Right cardiac atrium (tissue), 5 donors: ENCODE results near the gene HSP90AB1. TPM values are rescaled to one million over a fixed set of nuclear protein-coding genes. Genes with fewer than 3 reads are reported as not detected.

Experiments
- ATAC-seq, 2 donors: fragments of 200-7000 bp; cut with Tn5 transposase; one replicate each; pipeline versions ENCODE4 v1.8.0 to v1.9.1; 2020; ENCODE audit warnings: moderate library complexity in 2 of 2, mild to moderate bottlenecking in 1 of 2
- DNase-seq, 3 donors: peaks; one replicate each; pipeline ENCODE4 v3.0.0-alpha.2; 2020
- H3K27ac ChIP-seq: one replicate; pipeline ENCODE4 v1.5.1; 2013; ENCODE audit warnings: mild to moderate bottlenecking, low read length, control low read depth, moderate library complexity
- H3K27me3 ChIP-seq: one replicate; pipeline ENCODE4 v1.6.1; 2013; ENCODE audit not compliant: control insufficient read depth, insufficient read depth
- H3K4me1 ChIP-seq: one replicate; pipeline ENCODE4 v1.6.1; 2013; ENCODE audit warnings: low read length; ENCODE audit not compliant: control insufficient read depth, insufficient read depth
- H3K4me3 ChIP-seq: one replicate; pipeline ENCODE4 v1.5.1; 2013; ENCODE audit warnings: low read length, control low read depth
- H3K9me3 ChIP-seq: one replicate; pipeline ENCODE4 v1.6.1; 2013; ENCODE audit warnings: low read length; ENCODE audit not compliant: control insufficient read depth
- WGBS: extraction: QIAGEN DNeasy Blood & Tissue Kit; methylation state at CpG from one replicate; pipeline ENCODE4 v1.1.7; 2013; 5-methylcytosine and 5-hydroxymethylcytosine counted together
- intact Hi-C, 4 donors: fragments of 100-400 bp; cut with DNase I; formaldehyde crosslinking; loops; one replicate each; pipeline versions ENCODE4 v1.11.0 to v1.14.0; 2022 to 2023
- polyA plus RNA-seq: library from polyadenylated mRNA; stranded (reverse); fragments of 200-250 nt; gene quantifications from one replicate; pipeline ENCODE4 v1.2.3, GENCODE V29; 2013
- total RNA-seq, 4 donors: library from RNA; stranded (reverse); fragmentation: NEBNext Ultra II Directional; extraction: Animal tissue kit (Norgen Biotek cat#: 25700); gene quantifications; one replicate each; pipeline ENCODE4 v1.2.1, GENCODE V29; 2021
- donor health status: healthy with polysubstance abuse.
- donor health status: DM: no; HTN: yes; CAD: no.
- donor health status: DM: no; HTN: no; CAD: no.
- donor health status: DM: no; HTN: yes; CAD: no; lungs with severe emphysema.
- donor health status: DM: yes; HTN: yes; CAD: no.

Gene HSP90AB1
- total and polyA plus RNA-seq, 5 donors = 586 to 993 (median 869) TPM

GRCh38 chr6:44265007-44265721 is 18.3 kb downstream of the HSP90AB1 start, which contains the start of gene NFKBIE:
Gene NFKBIE (minus strand): TSS chr6:44265551. CDS start chr6:44265346, 205 bp downstream.
- H3K4me1 ChIP-seq = peaks cover 14% of the 10 kb centered on the region
- no peaks in the 10 kb centered on the region for H3K9me3 ChIP-seq
- peak within 1 kb of the TSS; percentile 52 for H3K4me3 ChIP-seq
- ATAC-seq = peak; percentile 93 to 95
- intact Hi-C loops = loop anchor here in 1 of 4 donors (5.0 kb wide), 1 partner anchor 72 kb away; no protein-coding TSS in a partner anchor
- WGBS = under 1% methylated on average over 71 of the region's 72 CpGs
- H3K27me3 ChIP-seq = no peaks in the 10 kb centered on the region
- peak within 1 kb of the TSS; percentile 10 for H3K27ac ChIP-seq
- peak; percentile 97 to 99 (median 99) for DNase-seq

DNA sequence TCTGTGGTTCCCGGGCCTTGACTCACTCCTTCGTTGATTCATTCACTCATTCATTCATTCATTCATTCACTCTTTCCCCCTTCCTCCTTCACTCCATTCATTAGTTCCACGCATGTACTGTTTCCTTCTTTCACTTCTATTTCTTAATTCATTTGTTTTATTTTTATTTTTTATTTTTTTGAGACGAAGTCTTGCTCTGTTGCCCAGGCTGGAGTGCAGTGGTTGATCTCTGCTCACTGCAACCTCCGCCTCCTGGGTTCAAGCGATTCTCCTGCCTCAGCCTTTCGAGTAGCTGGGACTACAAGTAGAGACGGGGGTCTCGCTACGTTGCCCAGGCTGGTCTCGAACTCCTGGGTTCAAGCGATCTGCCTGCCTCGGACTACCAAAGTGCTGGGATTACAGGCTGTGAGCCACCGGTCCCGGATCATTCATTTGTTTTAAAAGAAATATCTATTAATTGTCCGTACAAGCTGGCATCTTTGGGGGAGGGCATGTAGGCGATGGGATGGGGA is 18.9 kb downstream of the HSP90AB1 start:
- Histone ChIP-seq H3K4me1 (peaks cover 14% of the 10 kb centered on the region), H3K27ac (no peak overlapping the region), H3K4me3 (peak overlapping the region; percentile 52), H3K27me3 (no peaks in the 10 kb centered on the region), H3K9me3 (no peaks in the 10 kb centered on the region)
- WGBS = 68% methylated on average over 17 of the region's 17 CpGs
- DNase-seq = no peak
- no peak for ATAC-seq
- intact Hi-C loops = loop anchor here in 1 of 4 donors (5.0 kb wide), 1 partner anchor 72 kb away; no protein-coding TSS in a partner anchor

DNA sequence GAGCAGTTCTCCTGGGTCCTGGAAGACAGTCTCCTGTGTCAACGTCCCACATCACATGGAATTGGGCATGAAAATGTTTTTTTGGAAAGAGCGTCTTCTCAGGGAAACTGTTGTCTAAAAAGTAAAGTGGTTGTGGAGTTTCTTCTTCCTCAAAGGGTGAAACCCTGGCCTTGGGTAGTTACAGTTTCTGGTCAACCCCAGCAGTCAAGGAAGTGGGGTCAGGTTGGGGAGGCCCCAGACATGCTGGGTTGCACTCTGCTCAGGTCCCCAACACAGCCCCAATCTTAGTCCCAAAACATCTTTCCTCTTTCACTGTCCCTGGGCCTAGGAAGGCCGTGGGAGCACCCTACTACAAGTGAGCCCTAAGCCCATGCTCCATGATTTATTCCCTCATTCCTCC is 19.4 kb downstream of the HSP90AB1 start:
- H3K27me3 ChIP-seq = no peaks in the 10 kb centered on the region
- DNase-seq (no peak), ATAC-seq (no peak)
- 69% methylated on average over 3 of the region's 3 CpGs for WGBS
- no peaks in the 10 kb centered on the region for H3K9me3 ChIP-seq
- H3K4me1 ChIP-seq = peaks cover 14% of the 10 kb centered on the region
- H3K27ac ChIP-seq = no peak overlapping the region
- intact Hi-C loops = loop anchor here in 1 of 4 donors (5.0 kb wide), 1 partner anchor 71 kb away; no protein-coding TSS in a partner anchor
- no peak overlapping the region for H3K4me3 ChIP-seq

DNA sequence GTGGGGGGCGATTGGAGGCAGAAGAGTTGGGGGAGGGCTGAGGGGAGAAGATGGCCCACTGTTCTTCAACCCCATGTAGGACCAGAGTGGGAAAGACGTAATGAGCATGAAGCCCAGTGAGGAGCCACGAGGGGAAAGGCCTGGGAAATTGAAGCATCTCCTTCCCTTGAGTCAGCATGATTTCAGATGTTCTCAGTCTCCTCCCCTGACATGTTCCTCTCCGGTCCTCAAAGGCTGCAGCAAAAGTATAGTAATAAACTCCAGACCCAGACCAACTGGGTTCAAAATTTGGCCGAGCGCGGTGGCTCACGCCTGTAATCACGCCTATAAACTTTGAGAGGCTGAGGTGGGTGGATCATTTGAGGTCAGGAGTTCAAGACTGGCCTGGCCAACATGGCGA is 20.4 kb downstream of the HSP90AB1 start:
- 67% methylated on average over 10 of the region's 10 CpGs for WGBS
- Histone ChIP-seq H3K27ac (no peak overlapping the region), H3K9me3 (no peaks in the 10 kb centered on the region), H3K4me3 (no peak overlapping the region), H3K27me3 (no peaks in the 10 kb centered on the region), H3K4me1 (peaks cover 14% of the 10 kb centered on the region)
- ATAC-seq (no peak), DNase-seq (no peak)
- intact Hi-C loops = loop anchor here in 1 of 4 donors (5.0 kb wide), 1 partner anchor 70 kb away; no protein-coding TSS in a partner anchor

DNA sequence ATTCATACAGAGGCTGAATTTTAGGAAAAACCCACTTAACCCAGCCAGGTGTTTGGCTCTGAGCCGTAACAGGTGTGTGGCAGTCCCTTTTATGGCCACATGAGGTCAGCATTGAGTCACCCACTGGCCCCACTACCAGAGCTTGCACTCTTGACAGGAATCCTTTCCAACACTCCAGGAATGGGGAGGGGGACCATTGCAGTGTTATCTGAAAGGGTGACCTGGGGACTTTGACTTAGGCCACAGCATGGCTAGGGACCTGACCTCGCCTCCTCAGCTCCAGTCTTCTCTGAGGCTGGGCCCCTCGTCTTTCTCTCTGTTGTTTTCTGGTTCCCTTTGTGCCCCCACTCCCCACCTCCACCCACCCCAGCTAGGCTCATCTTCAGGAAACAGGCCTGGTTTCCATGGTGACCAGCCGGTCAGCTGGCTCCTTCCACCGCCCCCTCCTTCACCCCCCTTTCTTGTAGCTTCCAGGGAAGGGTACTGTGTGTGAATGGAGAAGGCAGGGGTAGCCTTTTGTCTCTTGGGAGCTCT is 21.3 kb downstream of the HSP90AB1 start:
- ATAC-seq (no peak), DNase-seq (no peak)
- Histone ChIP-seq H3K4me3 (no peak overlapping the region), H3K4me1 (peaks cover 12% of the 10 kb centered on the region), H3K27me3 (no peaks in the 10 kb centered on the region), H3K27ac (no peak overlapping the region), H3K9me3 (no peaks in the 10 kb centered on the region)
- 18% methylated on average over 5 of the region's 5 CpGs for WGBS
- intact Hi-C loops = loop anchor here in 2 of 4 donors (1.0 to 5.0 kb wide), 2 partner anchors 69 to 70 kb away; no protein-coding TSS in a partner anchor

GRCh38 chr6:44269178-44269920 is 22.4 kb downstream of the HSP90AB1 start:
- H3K9me3 ChIP-seq = no peaks in the 10 kb centered on the region
- WGBS = 74% methylated on average over 1 of the region's 1 CpG
- no peak overlapping the region for H3K27ac ChIP-seq
- peaks cover 1% of the 10 kb centered on the region for H3K4me1 ChIP-seq
- ATAC-seq (no peak), DNase-seq (no peak)
- H3K27me3 ChIP-seq = no peaks in the 10 kb centered on the region
- intact Hi-C loops = loop anchor here in 1 of 4 donors (5.0 kb wide), 1 partner anchor 68 kb away; no protein-coding TSS in a partner anchor
- H3K4me3 ChIP-seq = no peak overlapping the region

GRCh38 chr6:44269921-44270525 is 23.1 kb downstream of the HSP90AB1 start, which contains the start of gene TMEM151B:
Gene TMEM151B (plus strand): TSS chr6:44270450. CDS start chr6:44270743, 293 bp downstream.
- Histone ChIP-seq H3K27ac (no peak within 1 kb of the TSS), H3K27me3 (no peaks in the 10 kb centered on the region), H3K4me3 (peak within 1 kb of the TSS; percentile 77), H3K4me1 (no peaks in the 10 kb centered on the region), H3K9me3 (no peaks in the 10 kb centered on the region)
- 9% methylated on average over 29 of the region's 29 CpGs for WGBS
- DNase-seq = peak in 1 of 3 donors; percentile 63
- intact Hi-C loops = loop anchor here in 2 of 4 donors (5.0 to 10.0 kb wide), 2 partner anchors 65 to 67 kb away; no protein-coding TSS in a partner anchor
- ATAC-seq = no peak

- DNase-seq (no peak), ATAC-seq (no peak)
- peak overlapping the region; percentile 77 for H3K4me3 ChIP-seq
- H3K27me3 ChIP-seq = no peaks in the 10 kb centered on the region
- intact Hi-C loops = loop anchor here in 1 of 4 donors (10.0 kb wide), 1 partner anchor 64 kb away; no protein-coding TSS in a partner anchor
- no peaks in the 10 kb centered on the region for H3K4me1 ChIP-seq
- no peaks in the 10 kb centered on the region for H3K9me3 ChIP-seq
- 2% methylated on average over 89 of the region's 90 CpGs for WGBS
- H3K27ac ChIP-seq = no peak overlapping the region
These were observed 23.9 kb downstream of the HSP90AB1 start for GRCh38 chr6:44270526-44271405.

- no peak for ATAC-seq
- no peak for DNase-seq
- H3K4me3 ChIP-seq = no peak overlapping the region
- H3K27ac ChIP-seq = no peak overlapping the region
- 77% methylated on average over 6 of the region's 6 CpGs for WGBS
- H3K27me3 ChIP-seq = no peaks in the 10 kb centered on the region
- H3K9me3 ChIP-seq = no peaks in the 10 kb centered on the region
- H3K4me1 ChIP-seq = no peaks in the 10 kb centered on the region
- intact Hi-C loops = loop anchor here in 1 of 4 donors (10.0 kb wide), 1 partner anchor 63 kb away; no protein-coding TSS in a partner anchor
These were observed 24.5 kb downstream of the HSP90AB1 start for GRCh38 chr6:44271406-44271723.
